Natural killer cell (primary cell): ENCODE measurements around the gene NOSIP. TPM values are rescaled to one million over a fixed set of nuclear protein-coding genes. Genes with fewer than 3 reads are reported as not detected.

Experiments used
- ATAC-seq, 3 donors: fragments of 150-1000 bp in 2 of 3; fragments of 200-7000 bp in 1 of 3; cut with Tn5 transposase; 1 replicate in 1 of 3; 2 replicates in 2 of 3; pipeline ENCODE4 v1.10.0; 2021; ENCODE audit warnings: mild to moderate bottlenecking in 2 of 3, moderate library complexity in 2 of 3
- DNase-seq, 2 donors: peaks; one replicate each; pipeline versions ENCODE4 v3.0.0 to v3.0.0-alpha.2; 2013 to 2021; ENCODE audit warnings: mixed read lengths in 1 of 2
- H3K27ac ChIP-seq: one replicate; pipeline ENCODE4 v1.5.1; 2013; ENCODE audit warnings: mild to moderate bottlenecking, low read length
- H3K27me3 ChIP-seq: one replicate; pipeline ENCODE4 v1.6.1; 2013; ENCODE audit warnings: low read length; ENCODE audit not compliant: control insufficient read depth, insufficient read depth
- H3K36me3 ChIP-seq: one replicate; pipeline ENCODE4 v1.6.1; 2013; ENCODE audit warnings: low read length; ENCODE audit not compliant: control insufficient read depth, insufficient read depth
- H3K4me1 ChIP-seq: one replicate; pipeline ENCODE4 v1.6.1; 2013; ENCODE audit warnings: low read length; ENCODE audit not compliant: control insufficient read depth, insufficient read depth
- H3K4me3 ChIP-seq: one replicate; pipeline ENCODE4 v1.5.1; 2013; ENCODE audit warnings: low read length
- H3K9me3 ChIP-seq: one replicate; pipeline ENCODE4 v1.6.1; 2013; ENCODE audit warnings: low read length; ENCODE audit not compliant: control insufficient read depth, insufficient read depth
- H3K27ac Mint-ChIP-seq, 2 donors: one replicate each; pipeline ENCODE4 v1.8.0; 2022; ENCODE audit warnings: mild to moderate bottlenecking in 2 of 2, mixed read lengths in 2 of 2, moderate library complexity in 1 of 2
- H3K27me3 Mint-ChIP-seq, 2 donors: one replicate each; pipeline ENCODE4 v1.8.0; 2022; ENCODE audit warnings: low read depth in 2 of 2, mixed read lengths in 2 of 2
- H3K36me3 Mint-ChIP-seq: one replicate; pipeline ENCODE4 v1.8.0; 2022; ENCODE audit warnings: mixed read lengths
- H3K4me1 Mint-ChIP-seq, 2 donors: one replicate each; pipeline ENCODE4 v1.8.0; 2022; ENCODE audit warnings: mixed read lengths in 2 of 2
- H3K4me3 Mint-ChIP-seq: one replicate; pipeline ENCODE4 v1.8.0; 2022; ENCODE audit warnings: mild to moderate bottlenecking, moderate library complexity, mixed read lengths
- H3K9me3 Mint-ChIP-seq, 2 donors: one replicate each; pipeline ENCODE4 v1.8.0; 2022; ENCODE audit warnings: mixed read lengths in 2 of 2
- CTCF ChIP-seq: fragments of 200-600 bp; IDR thresholded peaks from one replicate; pipeline ENCODE4 v1.8.0; 2022; ENCODE audit warnings: antibody characterized with exemption
- WGBS: methylation state at CpG from one replicate; pipeline ENCODE4 v1.1.7; 2013; ENCODE audit warnings: missing lambda C conversion rate; ENCODE audit not compliant: insufficient coverage; 5-methylcytosine and 5-hydroxymethylcytosine counted together
- intact Hi-C: fragments of 100-400 bp; cut with micrococcal nuclease; formaldehyde crosslinking; loops from one replicate; pipeline ENCODE4 v1.14.2; 2022
- total RNA-seq, 4 donors: library from RNA; stranded (reverse); fragments of 120-200 nt in 1 of 4; gene quantifications; one replicate each; pipeline versions ENCODE4 v1.2.3 to v1.2.4, GENCODE V29; 2013 to 2022

NOSIP gene
- total RNA-seq, 3 donors from 2014 or later (not counting 1 experiment from before 2014, with no cell fraction given), result 46.7 to 63.6 (median 59.8) TPM

GRCh38 chr19:49564616-49565045, 15.7 kb downstream of the NOSIP start:
- intact Hi-C loops, result no loop called here
- Histone ChIP-seq H3K27ac (no peak overlapping the region), H3K4me1 (peaks cover 99% of the 10 kb centered on the region), H3K27me3 (no peaks in the 10 kb centered on the region), H3K36me3 (peaks cover 4% of the 10 kb centered on the region), H3K4me3 (no peak overlapping the region), H3K9me3 (no peaks in the 10 kb centered on the region)
- Mint-ChIP-seq H3K4me1 (peaks cover 45 to 71% of the 10 kb centered on the region in 2 donors), H3K27ac (peak overlapping the region; percentile 89 to 91), H3K9me3 (no peaks in the 10 kb centered on the region), H3K4me3 (peak overlapping the region; percentile 6), H3K27me3 (no peaks in the 10 kb centered on the region), H3K36me3 (no peaks in the 10 kb centered on the region)
- WGBS, result 94% methylated on average over 5 of the region's 6 CpGs
- DNase-seq, result peak in 1 of 2 donors; percentile 68
- TF ChIP-seq CTCF, result no peak
- peak in 2 of 3 donors; percentile 24 to 77 for ATAC-seq

- ATAC-seq, result peak in 2 of 3 donors; percentile 43 to 60
- H3K9me3 ChIP-seq, result no peaks in the 10 kb centered on the region
- WGBS, result 42% methylated on average over 9 of the region's 15 CpGs
- Mint-ChIP-seq H3K4me1 (peaks cover 29 to 49% of the 10 kb centered on the region in 2 donors), H3K9me3 (no peaks in the 10 kb centered on the region), H3K27me3 (no peaks in the 10 kb centered on the region), H3K36me3 (no peaks in the 10 kb centered on the region), H3K4me3 (peak overlapping the region; percentile 52), H3K27ac (peak overlapping the region; percentile 72 to 89)
- H3K27ac ChIP-seq, result peak overlapping the region; percentile 35
- peaks cover 87% of the 10 kb centered on the region for H3K4me1 ChIP-seq
- H3K27me3 ChIP-seq, result no peaks in the 10 kb centered on the region
- intact Hi-C loops, result no loop called here
- TF ChIP-seq CTCF, result no peak
- H3K36me3 ChIP-seq, result peaks cover 40% of the 10 kb centered on the region
- peak in 1 of 2 donors; percentile 68 for DNase-seq
- H3K4me3 ChIP-seq, result peak overlapping the region; percentile 4
These were observed 19.9 kb downstream of the NOSIP start for GRCh38 chr19:49560358-49560900.

- TF ChIP-seq CTCF, result no peak
- H3K36me3 ChIP-seq, result peaks cover 40% of the 10 kb centered on the region
- peaks cover 27 to 49% of the 10 kb centered on the region in 2 donors for H3K4me1 Mint-ChIP-seq
- no peaks in the 10 kb centered on the region for H3K9me3 ChIP-seq
- H3K4me3 ChIP-seq, result peak overlapping the region; percentile 4
- H3K27me3 ChIP-seq, result no peaks in the 10 kb centered on the region
- intact Hi-C loops, result no loop called here
- H3K36me3 Mint-ChIP-seq, result no peaks in the 10 kb centered on the region
- no peaks in the 10 kb centered on the region for H3K27me3 Mint-ChIP-seq
- no peaks in the 10 kb centered on the region for H3K9me3 Mint-ChIP-seq
- H3K27ac Mint-ChIP-seq, result peak overlapping the region; percentile 72 to 89
- WGBS, result 69% methylated on average over 15 of the region's 15 CpGs
- DNase-seq, result peak in 1 of 2 donors; percentile 46
- H3K4me1 ChIP-seq, result peaks cover 87% of the 10 kb centered on the region
- peak overlapping the region; percentile 35 for H3K27ac ChIP-seq
- peak overlapping the region; percentile 52 for H3K4me3 Mint-ChIP-seq
- ATAC-seq, result no peak
These were observed 20.4 kb downstream of the NOSIP start for GRCh38 chr19:49559928-49560327.

DNA sequence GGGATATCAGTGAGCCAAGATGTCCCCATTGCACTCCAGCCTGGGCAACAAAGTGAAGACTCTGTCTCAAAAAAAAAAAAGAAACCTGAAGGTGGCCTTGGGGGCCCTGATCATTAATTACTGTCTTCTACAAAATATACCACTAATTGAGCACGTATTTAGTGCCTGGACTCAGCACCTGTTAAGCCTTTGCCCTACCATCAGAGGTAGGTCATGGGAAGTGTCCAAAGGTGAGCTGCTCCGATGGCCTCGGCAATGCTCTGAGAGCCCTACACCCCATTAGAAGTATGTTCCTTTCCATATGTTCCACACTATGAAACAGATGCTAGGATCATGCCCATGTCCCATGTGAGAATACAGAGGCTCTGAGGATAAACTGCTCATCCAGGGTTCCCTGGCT, 20.9 kb downstream of the NOSIP start:
- Histone ChIP-seq H3K9me3 (no peaks in the 10 kb centered on the region), H3K4me3 (no peak overlapping the region), H3K4me1 (peaks cover 87% of the 10 kb centered on the region), H3K36me3 (peaks cover 40% of the 10 kb centered on the region), H3K27ac (no peak overlapping the region), H3K27me3 (no peaks in the 10 kb centered on the region)
- no peak overlapping the region for H3K4me3 Mint-ChIP-seq
- H3K9me3 Mint-ChIP-seq, result no peaks in the 10 kb centered on the region
- peak overlapping the region; percentile 72 to 89 for H3K27ac Mint-ChIP-seq
- H3K27me3 Mint-ChIP-seq, result no peaks in the 10 kb centered on the region
- H3K4me1 Mint-ChIP-seq, result peaks cover 27 to 49% of the 10 kb centered on the region in 2 donors
- TF ChIP-seq CTCF, result no peak
- no peak for ATAC-seq
- 85% methylated on average over 3 of the region's 3 CpGs for WGBS
- intact Hi-C loops, result no loop called here
- H3K36me3 Mint-ChIP-seq, result no peaks in the 10 kb centered on the region
- DNase-seq, result no peak
